GM12878 (cell line): Measurements from ENCODE around the gene UBE2D3.

ENCODE experiments used
- CTCF ChIP-seq, 3 experiments: IDR thresholded peaks in 2 of 3; conservative IDR thresholded peaks in 1 of 3; 2 replicates each; pipeline ENCODE4 v1.5.1; 2011; ENCODE audit warnings: low read depth in 3 of 3, low read length in 3 of 3, mild to moderate bottlenecking in 3 of 3, control low read depth in 2 of 3, moderate library complexity in 2 of 3, inconsistent platforms in 1 of 3, mixed read lengths in 1 of 3; ENCODE audit not compliant: control insufficient read depth in 2 of 3, insufficient read depth in 1 of 3; ENCODE audit errors: extremely low read depth in 1 of 3
- PKNOX1 ChIP-seq: fragments of 450-650 bp; IDR thresholded peaks from 2 replicates; pipeline ENCODE4 v1.6.1; 2016; ENCODE audit warnings: mild to moderate bottlenecking
- SP1 ChIP-seq: IDR thresholded peaks from one replicate; pipeline ENCODE4 v1.6.1; 2011; ENCODE audit warnings: low read depth, low read length
- SUPT20H ChIP-seq: IDR thresholded peaks from 2 replicates; pipeline ENCODE4 v1.6.1; 2011; ENCODE audit warnings: low read depth, mild to moderate bottlenecking, low read length, moderate library complexity, borderline replicate concordance; ENCODE audit not compliant: control insufficient read depth
- TAF1 ChIP-seq: IDR thresholded peaks from 2 replicates; pipeline ENCODE4 v1.6.1; 2011; ENCODE audit warnings: mild to moderate bottlenecking, low read depth, low read length, borderline replicate concordance
- YBX1 ChIP-seq: fragments of 450-650 bp; IDR thresholded peaks from 2 replicates; pipeline ENCODE4 v1.6.1; 2016; ENCODE audit warnings: antibody characterized with exemption

GRCh38 chr4:102774254-102774653, 53.1 kb downstream of the UBE2D3 start:
- TF ChIP-seq YBX1: no peak
- no peak for TF ChIP-seq TAF1
- TF ChIP-seq CTCF (IDR thresholded peaks at IDR 0.05 in 2 of 3, conservative IDR thresholded peaks at IDR 0.05 in 1 of 3; ENCODE audit: control insufficient read depth in 2 of 3, extremely low read depth in 1 of 3, insufficient read depth in 1 of 3, low read depth in 3 of 3, low read length in 3 of 3): no peak
- no peak for TF ChIP-seq PKNOX1
- no peak for TF ChIP-seq SUPT20H
- no peak for TF ChIP-seq SP1
